Heart left ventricle (tissue), 13 donors: ENCODE measurements around the gene LPP.

Experiments used
- POLR2A ChIP-seq, 2 donors: fragments of 450-650 bp; IDR thresholded peaks; one replicate each; pipeline ENCODE4 v1.6.1; 2017; ENCODE audit warnings: antibody characterized with exemption in 2 of 2, mild to moderate bottlenecking in 2 of 2, moderate library complexity in 2 of 2
- TF ChIP-seq, protein P1 (sequence below), 12 donors: fragments of 200-600 bp; sonication (generic) in 4 of 12; IDR thresholded peaks; one replicate each; pipeline versions ENCODE4 v1.5.0 to v1.8.0; 2018 to 2022; ENCODE audit warnings: antibody characterized with exemption in 12 of 12, mild to moderate bottlenecking in 5 of 12
- donor health status: ischemic (EF 13 %, LVEDD 7.1; RV severe dilation, severe dysfunction).
- donor health status: DM: no; HTN: yes; CAD: no.
- donor health status: DM: no; HTN: no; CAD: no.
- donor health status: ischemic (EF 25% LVEDD 6.9; RV normal size, moderate dysfunction).
- donor health status: ischemic (EF 25% LVEDD 5.7; RV mildly dilated, moderate dysfunction).
- donor health status: ischemic (EF 35%, LVEDD 5.7; RV mildly dilated, moderate dysfunction).
- donor health status: nonischemic (EF 11% LVEDD 7.7; RV severe dilation, severe dysfunction).
- donor health status: DM: yes; HTN: yes; CAD: no.
- donor health status: PGD.
- donor health status: ischemic (EF 29% LVEDD 5.4; RV normal size, mild dysfunction).
- donor health status: nonischemic (EF 23%, LVEDD 6.1; RV moderate dilation, normal function).

DNA sequence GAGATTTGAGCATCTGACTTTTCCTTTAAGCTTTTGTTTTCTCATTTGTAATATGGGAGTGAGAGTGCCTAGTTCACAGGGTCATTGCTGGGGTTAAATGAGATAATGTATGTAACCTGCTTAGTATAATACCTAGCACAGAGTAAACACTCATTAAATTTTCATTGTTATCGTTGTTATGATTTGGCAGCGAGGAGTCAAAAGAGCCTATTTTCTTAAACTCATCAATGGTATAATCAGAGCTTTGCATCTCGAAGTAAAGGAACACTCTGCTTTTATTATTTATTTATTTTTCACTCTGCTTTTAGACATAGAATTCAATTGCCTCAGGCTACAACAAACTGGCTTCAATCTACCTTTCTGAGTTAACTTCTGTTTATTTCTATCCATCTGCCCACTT lies 52.8 kb downstream of the LPP start:
- TF ChIP-seq, protein P1, sequence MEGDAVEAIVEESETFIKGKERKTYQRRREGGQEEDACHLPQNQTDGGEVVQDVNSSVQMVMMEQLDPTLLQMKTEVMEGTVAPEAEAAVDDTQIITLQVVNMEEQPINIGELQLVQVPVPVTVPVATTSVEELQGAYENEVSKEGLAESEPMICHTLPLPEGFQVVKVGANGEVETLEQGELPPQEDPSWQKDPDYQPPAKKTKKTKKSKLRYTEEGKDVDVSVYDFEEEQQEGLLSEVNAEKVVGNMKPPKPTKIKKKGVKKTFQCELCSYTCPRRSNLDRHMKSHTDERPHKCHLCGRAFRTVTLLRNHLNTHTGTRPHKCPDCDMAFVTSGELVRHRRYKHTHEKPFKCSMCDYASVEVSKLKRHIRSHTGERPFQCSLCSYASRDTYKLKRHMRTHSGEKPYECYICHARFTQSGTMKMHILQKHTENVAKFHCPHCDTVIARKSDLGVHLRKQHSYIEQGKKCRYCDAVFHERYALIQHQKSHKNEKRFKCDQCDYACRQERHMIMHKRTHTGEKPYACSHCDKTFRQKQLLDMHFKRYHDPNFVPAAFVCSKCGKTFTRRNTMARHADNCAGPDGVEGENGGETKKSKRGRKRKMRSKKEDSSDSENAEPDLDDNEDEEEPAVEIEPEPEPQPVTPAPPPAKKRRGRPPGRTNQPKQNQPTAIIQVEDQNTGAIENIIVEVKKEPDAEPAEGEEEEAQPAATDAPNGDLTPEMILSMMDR (IDR thresholded peaks at IDR 0.05) = no peak
- TF ChIP-seq POLR2A (IDR thresholded peaks at IDR 0.05) = no peak
